IPS-20b (cell line): ENCODE measurements around the gene PHACTR3.

Source experiments
- H3K27ac ChIP-seq: one replicate; pipeline ENCODE4 v1.5.1; 2013; ENCODE audit warnings: low read length
- H3K27me3 ChIP-seq: 2 replicates; pipeline ENCODE4 v1.6.1; 2013; ENCODE audit warnings: mild to moderate bottlenecking, low read length, inconsistent platforms; ENCODE audit not compliant: insufficient read depth
- H3K36me3 ChIP-seq: 2 replicates; pipeline ENCODE4 v1.6.1; 2013; ENCODE audit warnings: low read depth, mild to moderate bottlenecking, inconsistent platforms, low read length, moderate library complexity; ENCODE audit not compliant: insufficient read depth
- H3K4me1 ChIP-seq: 2 replicates; pipeline ENCODE4 v1.6.1; 2013; ENCODE audit warnings: mild to moderate bottlenecking, control low read depth, inconsistent platforms, low read length, moderate library complexity; ENCODE audit not compliant: insufficient read depth
- H3K4me3 ChIP-seq: 2 replicates; pipeline ENCODE4 v1.5.1; 2013; ENCODE audit warnings: mild to moderate bottlenecking, low read length, inconsistent platforms
- H3K9ac ChIP-seq: 2 replicates; pipeline ENCODE4 v1.6.1; 2013; ENCODE audit warnings: low read depth, mild to moderate bottlenecking, inconsistent platforms, low read length, moderate library complexity
- H3K9me3 ChIP-seq: 2 replicates; pipeline ENCODE4 v1.6.1; 2013; ENCODE audit warnings: mild to moderate bottlenecking, low read depth, low read length, inconsistent platforms; ENCODE audit not compliant: insufficient read depth

PHACTR3 gene

GRCh38 chr20:59735917-59736316 lies 131.6 kb downstream of the PHACTR3 start:
- H3K4me1 ChIP-seq: no peaks in the 10 kb centered on the region
- H3K9ac ChIP-seq: no peak overlapping the region
- H3K27ac ChIP-seq: no peak overlapping the region
- no peaks in the 10 kb centered on the region for H3K36me3 ChIP-seq
- peaks cover 38% of the 10 kb centered on the region for H3K27me3 ChIP-seq
- no peaks in the 10 kb centered on the region for H3K9me3 ChIP-seq
- H3K4me3 ChIP-seq: no peak overlapping the region

GRCh38 chr20:59736366-59736765 lies 132.0 kb downstream of the PHACTR3 start:
- Histone ChIP-seq H3K9ac (no peak overlapping the region), H3K27me3 (peaks cover 38% of the 10 kb centered on the region), H3K27ac (no peak overlapping the region), H3K4me3 (no peak overlapping the region), H3K4me1 (no peaks in the 10 kb centered on the region), H3K9me3 (no peaks in the 10 kb centered on the region), H3K36me3 (no peaks in the 10 kb centered on the region)

- Histone ChIP-seq H3K4me1 (no peaks in the 10 kb centered on the region), H3K36me3 (no peaks in the 10 kb centered on the region), H3K27me3 (peaks cover 32% of the 10 kb centered on the region), H3K9me3 (no peaks in the 10 kb centered on the region), H3K4me3 (no peak overlapping the region), H3K27ac (no peak overlapping the region), H3K9ac (no peak overlapping the region)
Observed at GRCh38 chr20:59737073-59737666, 132.8 kb downstream of the PHACTR3 start.

GRCh38 chr20:59737816-59738215 lies 133.5 kb downstream of the PHACTR3 start:
- Histone ChIP-seq H3K27me3 (peaks cover 32% of the 10 kb centered on the region), H3K9ac (no peak overlapping the region), H3K9me3 (no peaks in the 10 kb centered on the region), H3K4me1 (no peaks in the 10 kb centered on the region), H3K36me3 (no peaks in the 10 kb centered on the region), H3K27ac (no peak overlapping the region), H3K4me3 (no peak overlapping the region)

- Histone ChIP-seq H3K4me1 (no peaks in the 10 kb centered on the region), H3K27ac (no peak overlapping the region), H3K9me3 (no peaks in the 10 kb centered on the region), H3K9ac (no peak overlapping the region), H3K27me3 (peaks cover 25% of the 10 kb centered on the region), H3K4me3 (no peak overlapping the region), H3K36me3 (no peaks in the 10 kb centered on the region)
Observed at GRCh38 chr20:59738851-59739250, 134.5 kb downstream of the PHACTR3 start.

- H3K9ac ChIP-seq: no peak overlapping the region
- peaks cover 16% of the 10 kb centered on the region for H3K27me3 ChIP-seq
- H3K36me3 ChIP-seq: no peaks in the 10 kb centered on the region
- no peaks in the 10 kb centered on the region for H3K9me3 ChIP-seq
- H3K27ac ChIP-seq: no peak overlapping the region
- no peaks in the 10 kb centered on the region for H3K4me1 ChIP-seq
- no peak overlapping the region for H3K4me3 ChIP-seq
Observed at GRCh38 chr20:59740621-59741020, 136.3 kb downstream of the PHACTR3 start.

- Histone ChIP-seq H3K9ac (no peak overlapping the region), H3K27me3 (peaks cover 16% of the 10 kb centered on the region), H3K4me1 (no peaks in the 10 kb centered on the region), H3K9me3 (no peaks in the 10 kb centered on the region), H3K4me3 (no peak overlapping the region), H3K36me3 (no peaks in the 10 kb centered on the region), H3K27ac (no peak overlapping the region)
Observed at GRCh38 chr20:59741073-59741472, 136.7 kb downstream of the PHACTR3 start.

- H3K9ac ChIP-seq: no peak overlapping the region
- no peaks in the 10 kb centered on the region for H3K9me3 ChIP-seq
- H3K27ac ChIP-seq: no peak overlapping the region
- H3K36me3 ChIP-seq: no peaks in the 10 kb centered on the region
- peaks cover 22% of the 10 kb centered on the region for H3K27me3 ChIP-seq
- H3K4me3 ChIP-seq: no peak overlapping the region
- H3K4me1 ChIP-seq: no peaks in the 10 kb centered on the region
Observed at GRCh38 chr20:59742351-59743095, 138.2 kb downstream of the PHACTR3 start.

- no peaks in the 10 kb centered on the region for H3K4me1 ChIP-seq
- H3K27ac ChIP-seq: no peak overlapping the region
- H3K27me3 ChIP-seq: peaks cover 22% of the 10 kb centered on the region
- no peak overlapping the region for H3K9ac ChIP-seq
- no peaks in the 10 kb centered on the region for H3K36me3 ChIP-seq
- no peak overlapping the region for H3K4me3 ChIP-seq
- no peaks in the 10 kb centered on the region for H3K9me3 ChIP-seq
Observed at GRCh38 chr20:59743308-59743707, 139.0 kb downstream of the PHACTR3 start.

- Histone ChIP-seq H3K4me3 (no peak overlapping the region), H3K9ac (no peak overlapping the region), H3K27me3 (peaks cover 19% of the 10 kb centered on the region), H3K27ac (no peak overlapping the region), H3K36me3 (no peaks in the 10 kb centered on the region), H3K9me3 (no peaks in the 10 kb centered on the region), H3K4me1 (no peaks in the 10 kb centered on the region)
Observed at GRCh38 chr20:59743767-59744485, 139.6 kb downstream of the PHACTR3 start.

GRCh38 chr20:59744756-59745155 lies 140.4 kb downstream of the PHACTR3 start:
- H3K27ac ChIP-seq: no peak overlapping the region
- no peak overlapping the region for H3K4me3 ChIP-seq
- H3K9me3 ChIP-seq: no peaks in the 10 kb centered on the region
- H3K4me1 ChIP-seq: no peaks in the 10 kb centered on the region
- H3K36me3 ChIP-seq: no peaks in the 10 kb centered on the region
- peaks cover 19% of the 10 kb centered on the region for H3K27me3 ChIP-seq
- no peak overlapping the region for H3K9ac ChIP-seq

- peaks cover 23% of the 10 kb centered on the region for H3K27me3 ChIP-seq
- no peaks in the 10 kb centered on the region for H3K9me3 ChIP-seq
- H3K4me3 ChIP-seq: no peak overlapping the region
- no peaks in the 10 kb centered on the region for H3K36me3 ChIP-seq
- H3K4me1 ChIP-seq: no peaks in the 10 kb centered on the region
- H3K9ac ChIP-seq: no peak overlapping the region
- H3K27ac ChIP-seq: no peak overlapping the region
Observed at GRCh38 chr20:59745201-59745600, 140.9 kb downstream of the PHACTR3 start.
